GM19324 (cell line): ENCODE results near the gene PDE1C.

ENCODE experiments used
- ATAC-seq: cut with Tn5 transposase; IDR thresholded peaks from one replicate; pipeline ENCODE4 v1.9.1; 2021; ENCODE audit warnings: mild to moderate bottlenecking, moderate library complexity; ENCODE audit not compliant: unreplicated experiment, low FRiP score

Gene PDE1C

DNA sequence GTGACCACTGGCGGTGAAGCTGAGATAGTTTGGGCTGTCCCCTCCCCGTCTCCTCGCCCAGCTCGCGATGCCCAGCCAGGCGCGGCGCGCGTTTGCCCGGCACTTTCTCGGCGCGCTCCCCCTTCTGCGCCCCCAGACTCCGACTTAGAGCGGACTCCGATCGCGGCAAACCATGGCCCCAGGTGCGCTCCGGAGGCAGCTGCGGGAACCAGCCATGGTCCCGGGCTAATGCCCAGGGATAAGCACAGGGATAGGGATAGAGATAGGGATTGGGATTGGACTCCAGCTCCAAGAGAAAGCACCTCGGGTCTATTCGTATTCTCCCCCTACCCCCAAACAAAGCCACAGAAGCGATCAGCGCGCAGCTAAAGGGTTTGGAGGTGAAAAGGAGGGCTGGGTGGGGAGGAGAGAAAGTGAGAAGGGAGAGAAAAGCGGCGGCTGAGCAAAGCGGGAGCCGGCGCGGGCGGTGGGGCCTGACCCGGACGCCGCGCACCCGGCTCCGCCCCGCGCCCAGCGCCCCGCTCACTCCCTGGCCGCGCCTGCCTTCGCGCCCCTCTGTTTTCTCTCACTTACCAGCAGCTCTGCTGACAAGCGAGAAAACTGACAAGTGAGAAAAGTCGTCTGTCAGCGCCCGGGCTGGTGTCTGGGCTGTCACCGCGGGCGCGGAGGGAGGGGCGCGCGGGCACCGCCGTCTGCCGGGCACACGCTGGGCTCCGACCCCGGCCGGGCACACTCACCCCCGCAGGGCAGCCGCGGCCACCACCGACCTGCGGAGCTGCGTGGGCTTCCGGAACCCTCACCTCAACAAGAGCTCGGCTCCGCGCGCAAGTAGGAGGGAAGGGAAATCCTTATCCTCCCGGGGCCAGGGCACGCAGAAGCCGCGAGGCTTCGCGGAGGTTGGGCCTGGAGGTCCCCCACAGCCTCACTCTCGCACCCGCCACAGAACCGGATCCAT, at the start of gene PDE1C:
TSS of gene PDE1C (minus strand) at position 2 of the 955 bp plus-strand sequence.
- no peak for ATAC-seq

GRCh38 chr7:32119790-32120196, 49.6 kb upstream of the PDE1C start:
- ATAC-seq: no peak

- ATAC-seq: no peak
Measured at GRCh38 chr7:32117837-32118236, 47.6 kb upstream of the PDE1C start.

DNA sequence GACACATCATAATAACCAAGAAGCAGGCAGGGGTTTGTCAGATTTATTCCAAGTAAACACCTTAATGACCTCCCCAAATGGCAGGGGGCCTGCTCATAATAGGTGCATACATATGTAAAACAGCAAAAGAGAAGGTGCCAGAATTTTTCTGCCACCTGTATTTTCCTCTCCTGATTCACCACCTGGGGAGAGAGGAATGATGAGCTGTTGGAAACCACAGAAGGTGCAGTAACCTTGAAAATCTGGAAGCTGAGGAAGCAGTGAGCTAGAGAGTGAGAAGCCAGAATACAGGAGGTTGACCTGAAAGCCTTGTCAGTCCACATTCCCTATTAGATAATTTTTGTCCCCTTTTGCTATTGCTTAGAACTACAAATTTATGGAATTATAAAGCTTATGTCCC, 46.2 kb upstream of the PDE1C start:
- ATAC-seq: no peak

DNA sequence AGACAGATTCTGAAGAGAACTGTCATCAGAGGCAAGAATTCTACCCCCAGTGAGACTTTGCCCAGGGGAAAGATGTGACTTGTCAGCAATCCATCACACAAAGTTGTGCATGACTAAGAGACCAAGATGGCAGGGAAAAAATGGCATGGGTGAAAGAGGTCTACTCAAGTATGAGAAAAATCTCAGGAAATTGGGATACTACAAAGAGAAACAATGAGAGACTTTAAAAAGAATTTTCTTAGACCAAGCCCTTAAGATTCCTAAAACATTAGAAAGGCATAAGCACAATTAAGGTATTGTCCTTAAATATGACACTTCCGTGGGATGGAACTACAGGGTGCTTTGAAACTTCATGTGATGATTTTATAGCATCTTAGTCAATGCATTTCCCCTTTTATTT, 45.6 kb upstream of the PDE1C start:
- no peak for ATAC-seq

DNA sequence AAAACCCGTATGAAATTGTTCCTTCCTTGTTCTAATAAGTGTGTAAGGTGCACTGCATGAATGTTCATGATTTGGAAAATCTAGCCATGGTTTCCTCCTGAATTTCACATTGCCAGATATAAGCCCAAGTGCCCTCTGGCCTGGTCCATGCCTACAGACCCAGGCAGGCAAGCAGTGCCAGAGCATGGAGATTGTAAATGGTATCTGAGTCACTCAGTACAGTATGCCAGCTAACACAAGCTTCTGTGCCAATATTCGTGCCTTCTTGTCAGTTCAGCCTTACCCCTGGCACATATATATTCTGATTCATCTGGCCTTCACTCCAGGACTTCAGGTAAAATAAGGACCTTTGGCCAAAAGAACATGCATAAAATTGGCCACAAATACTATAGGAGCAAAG, 38.4 kb upstream of the PDE1C start:
- no peak for ATAC-seq

DNA sequence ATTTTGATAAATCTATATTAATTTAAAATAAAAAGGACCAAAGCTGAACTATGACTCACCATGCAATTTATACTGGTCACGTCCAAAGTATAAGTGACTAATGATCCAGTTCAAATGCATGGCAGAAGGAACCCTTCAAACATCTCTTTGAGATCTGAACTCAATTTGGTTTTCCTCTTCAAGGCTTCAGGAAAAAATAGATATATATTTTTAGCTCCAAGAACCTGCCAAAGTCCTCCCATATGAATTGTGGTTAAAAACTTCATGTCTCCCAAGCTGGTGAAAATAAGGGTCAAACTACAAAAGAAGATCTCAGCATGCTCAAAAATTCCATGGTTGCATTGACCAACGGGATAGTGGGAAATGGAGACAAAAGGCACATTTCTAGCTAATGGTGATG, 34.6 kb upstream of the PDE1C start:
- no peak for ATAC-seq

DNA sequence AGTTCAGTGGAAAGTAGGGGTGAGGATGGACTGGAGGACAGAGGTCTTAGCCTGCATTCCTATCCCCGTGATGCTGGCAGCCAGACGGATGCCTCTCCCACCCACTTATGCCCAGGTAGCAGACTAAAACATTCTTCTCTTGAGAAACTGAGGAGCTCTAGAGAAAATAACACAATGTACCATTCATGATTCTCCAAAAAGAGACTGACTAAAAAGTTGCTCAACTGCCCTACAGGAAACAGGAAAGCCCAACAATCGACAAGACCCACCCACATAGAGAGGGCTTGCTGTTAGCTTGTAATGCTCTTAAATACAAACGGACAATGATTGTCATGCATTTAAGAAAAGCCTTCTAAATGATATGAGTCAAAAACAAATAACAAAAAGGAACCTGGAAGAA, 33.2 kb upstream of the PDE1C start:
- ATAC-seq: no peak

GRCh38 chr7:32102432-32102873, 32.2 kb upstream of the PDE1C start:
- ATAC-seq: no peak

GRCh38 chr7:32100407-32100907, 30.2 kb upstream of the PDE1C start:
- ATAC-seq: no peak

DNA sequence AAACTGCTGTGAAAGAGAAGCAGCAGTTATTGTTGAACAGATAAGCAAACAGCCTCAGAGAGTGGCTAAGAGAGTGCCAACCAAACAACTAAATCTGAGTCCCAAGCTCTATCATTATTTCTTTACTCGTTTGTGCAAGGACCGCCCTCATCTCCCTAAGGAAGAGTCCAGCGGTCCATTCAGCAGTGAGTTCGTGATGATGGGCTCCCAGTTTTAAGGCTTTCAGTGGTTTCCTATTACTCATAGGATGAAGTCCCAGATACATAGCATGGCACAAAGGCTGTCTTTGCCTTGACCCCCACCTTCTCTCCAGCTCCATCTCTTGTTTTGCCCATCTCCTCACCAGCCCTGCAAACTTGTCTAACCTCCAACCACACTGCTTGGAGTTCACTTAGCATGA, 24.3 kb upstream of the PDE1C start:
- no peak for ATAC-seq

- no peak for ATAC-seq
Measured at GRCh38 chr7:32093415-32094408, 23.5 kb upstream of the PDE1C start.

- no peak for ATAC-seq
Measured at GRCh38 chr7:32092346-32092745, 22.1 kb upstream of the PDE1C start.

DNA sequence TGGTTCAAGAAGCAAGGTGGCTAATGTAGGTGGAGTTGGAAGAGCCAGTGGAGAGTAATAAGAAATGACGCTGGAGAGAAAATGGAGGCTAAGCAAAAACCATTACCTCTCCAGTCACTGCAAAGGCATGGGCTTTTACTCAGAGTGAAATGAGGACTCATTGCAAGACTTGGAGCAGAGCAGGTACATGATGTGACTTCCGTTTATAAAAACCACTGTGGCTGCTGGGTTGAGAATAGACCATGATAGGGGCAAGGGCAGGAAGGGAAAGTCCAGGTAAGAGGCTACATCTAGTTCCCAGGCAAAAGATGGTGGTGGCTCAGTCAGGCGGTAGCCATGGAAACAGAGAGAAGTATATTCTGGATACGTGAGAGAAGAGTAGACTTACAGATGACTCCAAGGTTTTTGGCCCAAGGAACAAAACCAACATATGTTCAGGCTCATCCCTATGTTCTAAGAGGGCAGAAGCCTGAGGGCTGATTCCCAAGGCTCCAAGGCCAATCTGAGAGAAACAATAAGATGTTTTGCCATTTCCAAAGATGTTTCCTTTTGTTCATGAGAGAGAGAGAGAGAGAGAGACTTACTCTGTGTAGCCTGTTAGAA, 21.5 kb upstream of the PDE1C start:
- ATAC-seq: no peak

GRCh38 chr7:32089678-32090077, 19.5 kb upstream of the PDE1C start:
- no peak for ATAC-seq

DNA sequence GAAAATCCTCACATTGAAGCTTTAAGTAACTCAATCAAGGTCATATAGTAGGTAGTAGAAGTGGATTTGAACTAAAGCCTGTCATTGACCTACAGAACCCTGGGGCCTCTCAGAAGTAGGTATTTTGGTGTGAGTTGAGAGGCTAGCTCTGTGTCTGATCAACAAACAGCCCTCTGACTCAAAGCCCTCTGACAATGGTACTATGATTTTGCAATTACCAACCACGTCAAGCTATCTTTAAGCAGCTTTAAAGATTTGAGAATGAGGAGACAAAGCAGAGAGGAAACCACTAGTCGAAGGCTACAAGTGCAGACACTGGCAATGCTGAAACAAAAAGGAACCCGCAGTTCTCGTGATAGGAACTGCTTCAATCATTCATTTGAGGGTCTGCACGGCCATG, 19.0 kb upstream of the PDE1C start:
- ATAC-seq: no peak

GRCh38 chr7:32088451-32088881, 18.3 kb upstream of the PDE1C start:
- no peak for ATAC-seq

- no peak for ATAC-seq
Measured at GRCh38 chr7:32079510-32079909, 9.3 kb upstream of the PDE1C start.

DNA sequence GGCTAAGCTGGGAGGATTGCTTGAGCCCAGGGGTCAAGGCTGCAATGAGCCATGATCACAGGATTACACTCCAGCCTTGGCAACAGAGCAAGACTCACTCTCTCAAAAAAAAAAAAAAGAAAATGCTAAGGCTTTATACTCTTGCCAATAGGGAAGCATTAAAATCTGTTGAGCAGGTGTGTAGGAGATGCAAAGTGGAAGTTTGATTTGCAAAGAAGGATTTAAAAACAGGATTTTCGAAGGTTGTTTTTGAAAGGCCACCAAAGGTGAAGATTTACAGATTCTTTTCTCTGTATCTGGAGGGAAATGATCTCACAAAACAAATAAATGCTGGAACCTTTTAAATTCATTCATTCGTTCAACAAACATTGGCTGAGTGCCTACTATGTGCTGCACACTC, 8.6 kb upstream of the PDE1C start:
- no peak for ATAC-seq

- ATAC-seq: no peak
Measured at GRCh38 chr7:32077806-32078205, 7.6 kb upstream of the PDE1C start.
